ENCODE measurements around the gene MT1E. TPM values are rescaled to one million over a fixed set of nuclear protein-coding genes. Genes with fewer than 3 reads are reported as not detected.
A peak's percentile ranks its signal among the peaks of the same experiment; 100 is the strongest.

The MT1E gene
- total RNA-seq, 2 experiments from 2014 or later = 100 to 154 TPM

GRCh38 chr16:56643833-56644232 lies 18.3 kb downstream of the MT1E start:
- H3K4me3 Mint-ChIP-seq = peak overlapping the region; percentile 63
- peaks cover 27% of the 10 kb centered on the region for H3K4me1 Mint-ChIP-seq
- H3K9me3 Mint-ChIP-seq = no peaks in the 10 kb centered on the region
- DNase-seq = no peak
- POLR2A ChIA-PET = no interaction called here
- peaks cover 68% of the 10 kb centered on the region for H3K27me3 Mint-ChIP-seq
- no peaks in the 10 kb centered on the region for H3K36me3 Mint-ChIP-seq (ENCODE audit: low read depth)
- no peak overlapping the region for H3K27ac Mint-ChIP-seq
- CTCF ChIA-PET = interaction anchor here (0.5 to 2.6 kb wide), 15 partner anchors 9 to 125 kb away, joined by 3 to 12 read pairs (median 4); partner anchors contain the start of genes MT1E and MT2A

DNA sequence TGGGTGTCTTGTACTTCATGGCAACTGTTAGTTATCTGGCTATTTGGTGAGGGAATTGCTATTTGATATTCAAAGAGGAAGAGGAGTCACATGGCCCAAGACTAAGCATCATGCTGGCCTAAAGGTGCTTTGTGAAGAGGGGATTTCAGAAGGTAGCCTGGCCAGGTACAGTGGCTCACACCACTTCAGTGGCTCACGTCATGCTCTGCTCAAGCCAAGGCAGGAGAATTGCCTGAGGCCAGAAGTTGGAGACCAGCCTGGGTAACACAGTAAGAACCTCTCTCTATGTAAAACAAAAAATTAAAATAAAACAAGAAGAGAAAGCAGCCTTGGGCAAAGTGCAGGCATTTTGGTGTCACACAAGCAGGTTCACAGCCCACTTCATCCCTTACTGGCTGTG lies 19.7 kb downstream of the MT1E start:
- peaks cover 63% of the 10 kb centered on the region for H3K27me3 Mint-ChIP-seq
- no peaks in the 10 kb centered on the region for H3K9me3 Mint-ChIP-seq
- peaks cover 27% of the 10 kb centered on the region for H3K4me1 Mint-ChIP-seq
- no peaks in the 10 kb centered on the region for H3K36me3 Mint-ChIP-seq (ENCODE audit: low read depth)
- CTCF ChIA-PET = interaction anchor here (1.6 kb wide), 1 partner anchor 38 kb away, joined by 4 read pairs; no protein-coding TSS in a partner anchor
- DNase-seq = no peak
- no peak overlapping the region for H3K27ac Mint-ChIP-seq
- H3K4me3 Mint-ChIP-seq = no peak overlapping the region
- POLR2A ChIA-PET = no interaction called here

DNA sequence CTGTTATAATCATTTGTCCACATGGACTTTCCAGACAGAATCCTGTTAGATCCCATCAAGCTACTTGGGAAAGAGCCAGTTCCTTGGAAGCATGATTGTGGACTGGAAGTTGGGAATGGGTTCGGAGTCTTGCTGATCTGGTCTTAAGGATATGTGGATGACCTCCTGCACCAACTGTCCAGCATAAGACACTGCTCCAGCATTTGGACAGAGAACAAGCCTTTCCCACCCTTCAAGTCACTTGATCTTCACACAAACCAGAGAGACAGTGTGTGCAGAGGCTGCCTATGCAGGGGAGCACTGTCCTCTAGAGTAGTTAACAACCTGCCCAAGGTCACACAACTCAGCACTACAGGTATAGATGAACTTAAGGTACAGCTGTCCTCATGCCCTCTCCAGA lies 20.3 kb downstream of the MT1E start:
- peaks cover 27% of the 10 kb centered on the region for H3K4me1 Mint-ChIP-seq
- no peak for DNase-seq
- H3K9me3 Mint-ChIP-seq = no peaks in the 10 kb centered on the region
- no peaks in the 10 kb centered on the region for H3K36me3 Mint-ChIP-seq (ENCODE audit: low read depth)
- no peak overlapping the region for H3K27ac Mint-ChIP-seq
- CTCF ChIA-PET = interaction anchor here (1.1 kb wide), 1 partner anchor 14 kb away, joined by 3 read pairs; no protein-coding TSS in a partner anchor
- POLR2A ChIA-PET = no interaction called here
- peaks cover 61% of the 10 kb centered on the region for H3K27me3 Mint-ChIP-seq
- H3K4me3 Mint-ChIP-seq = no peak overlapping the region

DNA sequence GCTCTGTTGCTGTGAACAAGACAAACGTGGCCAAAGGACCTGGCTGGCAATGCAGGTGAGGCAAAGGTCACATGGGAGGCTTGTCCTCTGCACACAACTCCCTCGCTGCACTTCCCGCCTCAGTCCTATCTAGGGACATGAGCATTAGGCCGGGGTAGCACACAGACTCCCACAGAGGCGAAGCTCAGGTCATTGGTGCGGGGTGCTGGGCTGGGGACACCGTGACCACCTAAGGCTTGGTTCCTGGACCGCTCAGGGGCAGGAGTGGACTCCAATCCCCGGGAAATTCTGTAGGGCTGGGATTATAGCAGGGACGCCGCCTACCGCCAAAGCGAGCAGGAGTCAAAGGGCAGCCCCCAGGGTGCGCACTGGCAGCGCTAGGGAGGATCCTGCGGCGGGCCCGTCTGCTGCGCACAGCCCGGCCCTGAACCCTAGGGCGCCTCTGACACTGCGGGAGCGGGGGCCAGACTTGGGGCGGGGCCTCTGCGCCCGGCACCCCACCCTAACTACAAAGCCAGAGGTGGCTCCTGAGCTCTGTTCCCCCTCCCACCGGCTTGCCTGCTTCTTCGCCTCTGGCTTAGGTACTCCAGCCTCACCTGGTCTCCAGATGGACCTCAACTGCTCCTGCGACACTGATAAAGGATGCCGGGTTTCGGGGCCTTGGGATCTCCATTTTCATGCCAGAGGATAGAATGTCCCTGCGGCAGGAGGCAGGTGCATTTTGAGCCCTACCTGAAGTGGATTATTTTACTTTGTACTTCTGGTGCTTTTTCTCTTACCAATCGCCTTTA lies 22.3 kb downstream of the MT1E start:
- Mint-ChIP-seq H3K27ac (no peak overlapping the region), H3K4me1 (peaks cover 20% of the 10 kb centered on the region), H3K27me3 (peaks cover 56% of the 10 kb centered on the region), H3K9me3 (no peaks in the 10 kb centered on the region), H3K4me3 (no peak overlapping the region), H3K36me3 (ENCODE audit: low read depth) (no peaks in the 10 kb centered on the region)
- CTCF ChIA-PET = interaction anchor here (0.6 to 1.8 kb wide), 2 partner anchors 11 to 29 kb away, joined by 3 to 5 read pairs; no protein-coding TSS in a partner anchor
- DNase-seq = no peak
- POLR2A ChIA-PET = no interaction called here

DNA sequence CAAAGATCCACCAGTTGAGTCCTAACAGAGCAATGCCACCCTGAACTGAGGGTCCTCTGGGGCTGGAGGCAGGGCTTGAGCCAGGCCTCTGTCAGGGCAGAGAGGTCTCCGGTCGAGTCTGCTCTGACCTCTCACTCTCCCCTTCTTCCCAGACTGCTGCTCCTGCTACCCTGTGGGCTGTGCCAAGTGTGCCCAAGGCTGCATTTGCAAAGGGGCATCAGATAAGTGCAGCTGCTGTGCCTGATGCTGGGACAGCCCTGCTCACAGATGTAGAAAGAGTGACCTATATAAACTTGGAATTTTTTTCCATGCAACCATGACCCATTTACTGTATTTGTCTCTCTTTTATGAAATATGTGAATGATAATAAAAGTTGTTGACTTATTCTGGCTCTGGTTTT lies 23.7 kb downstream of the MT1E start:
- Mint-ChIP-seq H3K36me3 (ENCODE audit: low read depth) (no peaks in the 10 kb centered on the region), H3K4me1 (peaks cover 6% of the 10 kb centered on the region), H3K9me3 (no peaks in the 10 kb centered on the region), H3K27ac (no peak overlapping the region), H3K4me3 (no peak overlapping the region), H3K27me3 (peaks cover 58% of the 10 kb centered on the region)
- POLR2A ChIA-PET = no interaction called here
- no peak for DNase-seq
- CTCF ChIA-PET = interaction anchor here (0.6 to 1.8 kb wide), 3 partner anchors 13 to 125 kb away, joined by 3 to 5 read pairs (median 4); no protein-coding TSS in a partner anchor

GRCh38 chr16:56649820-56650219 lies 24.2 kb downstream of the MT1E start:
- no peak for DNase-seq
- POLR2A ChIA-PET = no interaction called here
- Mint-ChIP-seq H3K9me3 (no peaks in the 10 kb centered on the region), H3K4me3 (no peak overlapping the region), H3K4me1 (peaks cover 2% of the 10 kb centered on the region), H3K36me3 (ENCODE audit: low read depth) (no peaks in the 10 kb centered on the region), H3K27me3 (peaks cover 57% of the 10 kb centered on the region), H3K27ac (no peak overlapping the region)
- CTCF ChIA-PET = interaction anchor here (1.1 kb wide), 1 partner anchor 19 kb away, joined by 3 read pairs; no protein-coding TSS in a partner anchor

- Mint-ChIP-seq H3K9me3 (no peaks in the 10 kb centered on the region), H3K4me3 (no peak within 1 kb of the TSS), H3K27me3 (peaks cover 47% of the 10 kb centered on the region), H3K27ac (no peak within 1 kb of the TSS), H3K4me1 (no peaks in the 10 kb centered on the region), H3K36me3 (ENCODE audit: low read depth) (no peaks in the 10 kb centered on the region)
- no peak for DNase-seq
- ChIA-PET POLR2A (no interaction called here), CTCF (no interaction called here)
Measured at GRCh38 chr16:56651586-56651985, 26.0 kb downstream of the MT1E start, which contains the start of gene MT1B. Gene MT1B (plus strand): TSS chr16:56651886. CDS start chr16:56651954, 68 bp downstream.

GRCh38 chr16:56652600-56652999 lies 27.0 kb downstream of the MT1E start:
- no peaks in the 10 kb centered on the region for H3K9me3 Mint-ChIP-seq
- H3K27me3 Mint-ChIP-seq = peaks cover 39% of the 10 kb centered on the region
- ChIA-PET CTCF (interaction anchor here (0.9 kb wide), 1 partner anchor 22 kb away, joined by 3 read pairs; no protein-coding TSS in a partner anchor), POLR2A (no interaction called here)
- H3K4me3 Mint-ChIP-seq = no peak overlapping the region
- no peak for DNase-seq
- peaks cover 6% of the 10 kb centered on the region for H3K4me1 Mint-ChIP-seq
- H3K27ac Mint-ChIP-seq = no peak overlapping the region
- H3K36me3 Mint-ChIP-seq (ENCODE audit: low read depth) = no peaks in the 10 kb centered on the region

DNA sequence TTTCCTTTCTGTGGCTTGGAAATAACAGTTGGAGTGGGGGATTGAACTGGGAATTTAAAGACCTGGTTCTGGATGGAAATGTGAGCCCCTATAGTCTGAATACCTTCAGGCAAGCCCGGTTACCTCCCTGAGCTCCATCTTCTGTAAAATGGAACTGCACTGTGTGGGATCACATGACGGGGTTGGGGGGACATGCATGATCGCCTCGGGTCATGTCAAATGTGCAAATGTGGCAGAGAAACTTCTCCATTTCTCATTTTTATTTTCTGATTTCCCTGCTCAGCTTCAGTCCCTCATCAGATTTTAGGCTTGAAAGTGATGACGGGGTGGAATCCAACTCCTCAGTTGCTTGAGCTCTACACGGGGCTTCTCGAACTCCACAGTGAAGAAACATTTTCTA lies 27.6 kb downstream of the MT1E start:
- Mint-ChIP-seq H3K4me1 (peaks cover 10% of the 10 kb centered on the region), H3K36me3 (ENCODE audit: low read depth) (no peaks in the 10 kb centered on the region), H3K9me3 (no peaks in the 10 kb centered on the region), H3K27me3 (peaks cover 35% of the 10 kb centered on the region), H3K27ac (no peak overlapping the region), H3K4me3 (no peak overlapping the region)
- DNase-seq = no peak
- CTCF ChIA-PET = interaction anchor here (0.9 to 1.7 kb wide), 3 partner anchors 10 to 23 kb away, joined by 3 to 5 read pairs (median 3); no protein-coding TSS in a partner anchor
- POLR2A ChIA-PET = no interaction called here

DNA sequence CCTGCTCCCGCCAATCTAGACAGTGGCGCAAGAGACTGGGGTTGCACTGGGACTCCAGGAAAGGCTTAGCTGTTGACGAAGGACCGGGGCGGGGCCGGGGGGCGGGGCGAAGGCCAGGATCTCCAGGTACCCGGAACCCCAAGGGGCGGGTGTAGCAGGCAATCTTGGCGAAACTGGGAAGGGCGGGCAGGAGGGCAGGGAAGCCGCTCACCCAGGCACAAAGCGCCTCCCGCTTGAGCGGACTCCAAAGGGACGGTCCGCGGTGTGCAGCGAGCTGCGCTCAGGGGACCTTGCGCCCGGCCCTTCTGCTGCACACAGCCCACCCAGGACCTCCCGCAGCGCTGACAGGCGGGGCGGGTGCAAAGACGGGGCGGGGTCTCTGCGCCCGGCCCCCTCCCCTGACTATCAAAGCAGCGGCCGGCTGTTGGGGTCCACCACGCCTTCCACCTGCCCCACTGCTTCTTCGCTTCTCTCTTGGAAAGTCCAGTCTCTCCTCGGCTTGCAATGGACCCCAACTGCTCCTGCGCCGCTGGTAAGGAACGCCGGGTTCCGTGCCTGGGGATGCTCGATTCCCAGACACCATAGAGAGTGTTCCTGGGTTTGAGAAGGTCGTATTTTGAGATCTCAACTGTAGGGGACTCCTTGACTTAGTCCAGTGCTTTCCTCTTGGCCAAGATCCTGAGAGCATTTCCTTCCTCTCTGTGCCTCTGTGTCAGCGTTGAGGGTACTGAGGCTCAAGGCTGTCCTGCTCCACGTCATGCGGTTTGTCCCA lies 32.2 kb downstream of the MT1E start, which contains the start of gene MT1F:
Gene MT1F (plus strand): TSS at position 405 of the 772 bp plus-strand sequence. CDS start 100 bp downstream, at position 505.
- H3K36me3 Mint-ChIP-seq (ENCODE audit: low read depth) = no peaks in the 10 kb centered on the region
- ChIA-PET CTCF (no interaction called here), POLR2A (no interaction called here)
- peak within 1 kb of the TSS; percentile 87 for H3K27ac Mint-ChIP-seq
- peaks cover 10% of the 10 kb centered on the region for H3K27me3 Mint-ChIP-seq
- DNase-seq = peak; percentile 74
- peaks cover 30% of the 10 kb centered on the region for H3K4me1 Mint-ChIP-seq
- H3K9me3 Mint-ChIP-seq = no peaks in the 10 kb centered on the region
- H3K4me3 Mint-ChIP-seq = peak within 1 kb of the TSS; percentile 92

DNA sequence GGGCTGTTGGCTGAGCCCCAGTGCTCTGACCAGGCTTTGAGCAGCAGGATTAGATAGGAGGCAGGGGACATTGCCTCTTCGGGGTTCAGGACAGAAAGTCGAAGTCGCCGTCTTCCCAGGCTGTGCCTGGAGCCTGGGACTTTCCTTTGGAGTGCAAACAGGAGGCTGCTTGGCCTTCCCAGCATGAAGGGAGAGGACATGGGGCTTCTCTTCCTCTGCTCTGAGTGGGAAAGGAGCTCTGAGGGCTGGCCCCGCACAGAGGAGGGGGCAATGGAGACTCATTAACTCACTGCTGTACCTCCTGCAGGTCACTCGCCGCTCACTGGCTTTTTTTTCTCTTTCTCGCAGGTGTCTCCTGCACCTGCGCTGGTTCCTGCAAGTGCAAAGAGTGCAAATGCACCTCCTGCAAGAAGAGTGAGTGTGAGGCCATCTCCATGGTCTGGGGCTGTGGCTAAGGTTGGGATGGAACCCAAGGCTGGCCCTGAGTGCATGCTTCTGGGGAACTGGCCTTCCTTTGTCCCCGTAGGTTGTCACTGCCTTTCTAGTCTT lies 32.8 kb downstream of the MT1E start:
- H3K4me1 Mint-ChIP-seq = peaks cover 34% of the 10 kb centered on the region
- no peak for DNase-seq
- H3K9me3 Mint-ChIP-seq = no peaks in the 10 kb centered on the region
- peak overlapping the region; percentile 87 for H3K27ac Mint-ChIP-seq
- H3K4me3 Mint-ChIP-seq = peak overlapping the region; percentile 92
- H3K27me3 Mint-ChIP-seq = peaks cover 6% of the 10 kb centered on the region
- CTCF ChIA-PET = no interaction called here
- POLR2A ChIA-PET = no interaction called here
- H3K36me3 Mint-ChIP-seq (ENCODE audit: low read depth) = no peaks in the 10 kb centered on the region

- ChIA-PET POLR2A (no interaction called here), CTCF (interaction anchor here (0.7 to 1.8 kb wide), 6 partner anchors 9 to 86 kb away, joined by 3 to 4 read pairs (median 3); no protein-coding TSS in a partner anchor)
- H3K4me3 Mint-ChIP-seq = peak overlapping the region; percentile 74
- H3K36me3 Mint-ChIP-seq (ENCODE audit: low read depth) = no peaks in the 10 kb centered on the region
- peaks cover 40% of the 10 kb centered on the region for H3K27me3 Mint-ChIP-seq
- peaks cover 43% of the 10 kb centered on the region for H3K4me1 Mint-ChIP-seq
- H3K9me3 Mint-ChIP-seq = no peaks in the 10 kb centered on the region
- H3K27ac Mint-ChIP-seq = peak overlapping the region; percentile 81
- DNase-seq = peak; percentile 43
Measured at GRCh38 chr16:56662357-56663354, 37.1 kb downstream of the MT1E start.
